Loucy (cell line): ENCODE results near the gene GPR107.

Source experiments
- CTCF ChIP-seq: fragments of 200-600 bp; sonication (generic); conservative IDR thresholded peaks from 2 replicates; pipeline ENCODE4 v1.5.1; 2014; ENCODE audit warnings: mild to moderate bottlenecking, antibody characterized with exemption, low read length
- EZH2phosphoT487 ChIP-seq: fragments of 200-600 bp; IDR thresholded peaks from 2 replicates; pipeline ENCODE4 v1.6.1; 2018; ENCODE audit warnings: antibody characterized with exemption, mild to moderate bottlenecking, moderate library complexity, borderline replicate concordance

GRCh38 chr9:130021123-130021522, 32.6 kb upstream of the GPR107 start:
- no peak for TF ChIP-seq CTCF
- TF ChIP-seq EZH2phosphoT487, result no peak
